ENCODE measurements around the gene FXYD3.

- TF ChIP-seq CTCF (IDR thresholded peaks at IDR 0.05 in 4 of 5, conservative IDR thresholded peaks at IDR 0.05 in 1 of 5) (no peak), POLR2A (IDR thresholded peaks at IDR 0.05) (no peak)
These were observed at the start of gene FXYD3 for GRCh38 chr19:35115177-35115951.

Data from gastrocnemius medialis (tissue), 4 donors.